ENCODE results near the gene EPHB4.
A peak's percentile ranks its signal among the peaks of the same experiment; 100 is the strongest.

Gene EPHB4

GRCh38 chr7:100854146-100854895 lies 27.0 kb upstream of the EPHB4 start:
- DNase-seq (ENCODE audit: low read depth) = no peak

- DNase-seq (ENCODE audit: low read depth) = peak; percentile 75
Observed at GRCh38 chr7:100852048-100852872, 24.9 kb upstream of the EPHB4 start, which contains the start of gene SLC12A9. Gene SLC12A9, plus strand, starts transcription at chr7:100852713. Its CDS starts 1,485 bp downstream, at chr7:100854198.

GRCh38 chr7:100847360-100847759 lies 20.0 kb upstream of the EPHB4 start:
- DNase-seq (ENCODE audit: low read depth) = no peak

DNA sequence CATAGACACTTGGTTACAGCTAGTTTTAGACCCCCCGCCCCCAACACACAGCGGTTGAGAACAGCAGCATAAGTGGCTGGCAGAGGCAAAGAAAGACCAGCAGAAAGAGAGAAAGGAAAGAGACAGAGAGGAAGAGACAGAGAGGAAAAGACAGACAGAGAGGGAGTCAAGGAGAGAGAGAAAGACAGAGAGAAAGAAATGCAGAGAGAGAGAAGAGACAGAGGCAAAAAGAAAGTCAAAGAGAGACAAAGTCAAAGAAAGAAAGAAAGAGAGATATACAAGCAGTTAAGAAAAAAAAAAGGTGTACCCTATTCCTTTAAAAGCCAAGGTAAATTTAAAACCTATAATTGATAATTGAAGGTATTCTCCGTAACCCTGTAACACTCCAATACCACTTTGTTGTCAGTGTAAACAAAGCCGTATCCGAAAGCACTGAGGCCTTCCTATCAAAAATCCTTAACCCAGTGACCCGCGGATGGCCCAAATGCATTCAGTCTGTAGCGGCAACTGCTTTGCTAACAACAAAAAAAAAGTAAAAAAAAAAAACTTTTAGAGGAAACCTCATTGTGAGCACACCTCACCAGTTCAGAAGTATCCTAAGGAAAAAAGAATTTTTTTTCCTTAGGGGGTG lies 13.3 kb upstream of the EPHB4 start:
- no peak for DNase-seq (ENCODE audit: low read depth)

- DNase-seq (ENCODE audit: low read depth) = no peak
Observed at GRCh38 chr7:100839361-100839760, 12.0 kb upstream of the EPHB4 start.

GRCh38 chr7:100837099-100837836 lies 9.9 kb upstream of the EPHB4 start:
- peak; percentile 82 for DNase-seq (ENCODE audit: low read depth)

DNA sequence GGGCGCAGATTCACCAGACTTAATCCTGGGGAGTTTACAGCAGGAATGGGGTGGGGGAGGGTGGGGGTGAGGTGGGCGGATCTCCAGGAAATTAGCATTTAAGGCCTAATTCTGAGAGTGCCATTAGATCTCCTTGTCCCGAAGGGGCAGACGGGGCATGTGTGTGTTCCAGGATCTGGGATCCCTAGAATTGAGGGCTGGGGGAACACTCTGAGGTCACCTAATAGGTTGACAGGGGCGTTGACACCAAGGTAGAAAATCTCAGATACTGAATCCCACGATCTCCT lies 9.4 kb upstream of the EPHB4 start:
- no peak for DNase-seq (ENCODE audit: low read depth)

DNA sequence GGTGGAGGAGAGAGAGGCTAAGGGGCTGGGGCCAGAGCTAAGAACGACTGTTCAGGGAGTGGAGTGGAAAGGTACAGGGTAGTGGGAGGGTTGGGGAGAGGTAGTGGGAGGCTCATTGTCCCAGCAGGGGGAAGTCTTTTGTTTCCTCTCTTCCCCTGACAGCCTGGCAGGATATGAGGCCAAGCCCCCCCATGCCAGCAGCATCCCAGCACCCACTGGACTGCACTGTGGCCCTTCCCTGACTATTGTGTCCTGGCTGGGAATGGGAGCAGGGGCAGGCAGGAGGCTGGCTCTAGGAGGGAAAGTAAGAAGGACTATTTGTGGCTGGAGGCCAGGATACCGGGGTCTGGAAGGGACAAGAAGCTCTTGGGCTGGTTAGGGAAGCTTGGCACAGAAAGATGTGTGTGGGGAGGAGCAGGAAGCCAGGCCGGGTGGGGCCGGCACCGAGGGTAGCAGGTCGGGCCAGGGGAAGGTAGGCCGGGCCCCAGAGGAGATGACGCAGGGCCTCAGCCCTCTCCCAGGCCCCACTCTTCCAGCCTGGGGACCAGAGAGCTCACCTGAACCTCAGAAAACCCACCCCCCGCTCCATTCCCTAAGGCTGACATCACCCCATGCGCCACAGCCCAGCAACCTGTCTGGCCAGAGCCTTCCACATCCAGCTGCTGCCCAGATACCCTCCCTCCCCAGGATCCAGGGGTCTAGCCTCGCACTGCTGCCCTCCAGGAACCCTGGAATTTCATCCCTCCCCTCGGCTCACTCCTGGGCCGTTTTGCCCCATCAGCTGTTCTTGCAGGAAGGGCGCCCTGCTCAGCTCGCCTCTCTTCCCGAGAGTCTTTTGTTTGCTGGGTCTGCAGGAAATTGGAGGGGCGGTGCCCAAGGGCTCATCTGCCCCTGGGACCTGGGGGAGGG lies 8.8 kb upstream of the EPHB4 start:
- no peak for DNase-seq (ENCODE audit: low read depth)

DNA sequence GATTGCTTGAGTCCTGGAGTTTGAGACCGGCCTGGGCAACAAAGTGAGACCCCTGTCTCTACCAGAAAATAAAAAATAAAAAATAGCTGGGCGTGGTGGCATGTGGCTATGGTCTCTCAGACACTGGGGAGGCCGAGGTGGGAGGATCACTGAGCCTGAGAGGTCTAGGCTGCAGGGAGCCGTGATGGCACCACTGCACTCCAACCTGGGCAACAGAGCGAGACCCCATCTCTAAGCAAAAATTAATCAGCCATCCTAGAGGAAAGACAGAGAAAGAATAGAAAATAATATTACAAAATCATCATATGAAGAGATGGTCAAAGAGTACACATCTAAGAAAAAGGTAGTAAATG lies 4.9 kb upstream of the EPHB4 start:
- no peak for DNase-seq (ENCODE audit: low read depth)

DNA sequence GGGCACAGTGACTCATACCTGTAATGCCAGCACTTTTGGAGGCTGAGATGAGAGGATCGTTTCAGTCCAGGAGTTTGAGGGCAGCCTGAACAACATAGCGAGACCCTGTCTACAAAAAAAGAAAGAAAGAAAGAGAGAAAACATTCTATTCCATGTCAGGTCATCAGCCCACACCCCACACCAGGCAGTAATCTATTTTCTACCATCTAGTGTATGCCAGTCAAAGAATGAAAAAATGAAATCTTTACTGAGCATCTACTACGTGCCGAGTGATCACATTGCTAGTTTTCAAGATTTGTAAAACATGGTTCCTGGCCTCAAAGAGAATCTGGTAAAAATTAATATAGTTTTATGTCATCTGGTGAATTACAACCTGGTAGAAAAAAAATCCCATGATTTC lies 3.1 kb upstream of the EPHB4 start:
- no peak for DNase-seq (ENCODE audit: low read depth)

DNA sequence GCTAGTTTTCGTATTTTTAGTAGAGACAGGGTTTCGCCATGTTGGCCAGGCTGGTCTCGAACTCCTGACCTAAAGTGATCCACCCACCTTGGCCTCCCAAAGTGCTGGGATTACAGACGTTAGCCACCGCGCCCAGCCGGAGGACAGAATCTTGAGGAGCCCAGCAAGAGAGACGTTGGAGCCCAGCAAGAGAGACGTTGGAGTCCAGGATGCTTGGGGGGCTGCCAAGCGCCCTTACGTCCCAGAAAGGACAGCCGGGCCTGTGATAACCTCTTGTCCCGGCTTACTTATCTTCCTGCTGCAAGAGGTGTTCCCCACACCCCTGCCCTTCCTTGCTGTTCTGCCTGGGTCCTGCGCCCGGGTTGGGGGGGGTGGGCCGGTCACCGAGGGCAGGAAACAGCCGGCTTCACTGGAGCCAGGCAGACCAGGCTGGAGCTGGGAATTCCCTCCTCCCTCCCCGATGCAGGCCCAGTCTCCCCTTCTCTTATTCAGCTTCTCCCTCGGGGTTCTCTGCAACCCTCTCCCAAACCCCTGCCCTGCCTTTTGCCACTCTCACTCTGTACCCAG lies 1.9 kb upstream of the EPHB4 start:
- no peak for DNase-seq (ENCODE audit: low read depth)

DNA sequence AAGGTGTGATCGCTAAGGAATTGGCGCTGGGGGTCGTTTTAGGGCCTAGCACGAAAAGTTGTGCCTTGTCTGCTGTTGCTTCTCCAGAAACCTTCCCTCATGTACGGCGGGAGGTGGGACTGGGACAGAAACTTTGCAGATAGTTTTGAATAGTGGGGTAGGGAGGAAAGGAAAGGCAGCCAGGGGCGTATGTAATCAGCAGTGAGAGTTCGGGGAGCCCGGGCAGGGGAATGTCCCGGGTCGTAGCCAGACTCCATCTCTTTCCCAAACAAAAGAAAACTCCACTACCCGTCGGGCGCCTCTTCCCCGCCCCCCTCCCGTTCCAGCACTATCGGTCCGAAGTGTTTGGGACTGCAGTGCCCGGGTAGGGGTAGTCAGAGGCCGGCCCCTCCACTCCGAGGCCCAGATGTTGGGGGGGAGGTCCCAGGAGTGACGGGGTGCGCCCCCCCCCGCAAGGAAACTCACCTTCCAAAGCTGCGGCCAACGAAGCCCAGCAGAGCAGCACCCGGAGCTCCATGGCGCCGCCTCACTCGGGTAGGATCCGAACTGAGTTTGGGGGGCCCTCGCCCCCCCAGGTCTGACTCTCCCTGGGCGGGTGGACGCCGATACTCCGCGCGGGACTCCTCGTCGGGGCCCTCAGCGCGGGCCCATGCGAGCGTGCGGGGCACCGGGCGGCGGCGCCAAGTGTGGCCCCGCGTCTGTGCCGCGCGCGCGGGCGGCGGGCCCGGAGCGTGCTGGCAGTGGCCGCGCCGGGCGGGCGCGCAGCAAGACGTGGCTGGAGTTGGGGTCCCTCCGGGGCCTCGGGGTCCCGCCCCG lies 601 bp downstream of the EPHB4 start:
- no peak for DNase-seq (ENCODE audit: low read depth)

DNA sequence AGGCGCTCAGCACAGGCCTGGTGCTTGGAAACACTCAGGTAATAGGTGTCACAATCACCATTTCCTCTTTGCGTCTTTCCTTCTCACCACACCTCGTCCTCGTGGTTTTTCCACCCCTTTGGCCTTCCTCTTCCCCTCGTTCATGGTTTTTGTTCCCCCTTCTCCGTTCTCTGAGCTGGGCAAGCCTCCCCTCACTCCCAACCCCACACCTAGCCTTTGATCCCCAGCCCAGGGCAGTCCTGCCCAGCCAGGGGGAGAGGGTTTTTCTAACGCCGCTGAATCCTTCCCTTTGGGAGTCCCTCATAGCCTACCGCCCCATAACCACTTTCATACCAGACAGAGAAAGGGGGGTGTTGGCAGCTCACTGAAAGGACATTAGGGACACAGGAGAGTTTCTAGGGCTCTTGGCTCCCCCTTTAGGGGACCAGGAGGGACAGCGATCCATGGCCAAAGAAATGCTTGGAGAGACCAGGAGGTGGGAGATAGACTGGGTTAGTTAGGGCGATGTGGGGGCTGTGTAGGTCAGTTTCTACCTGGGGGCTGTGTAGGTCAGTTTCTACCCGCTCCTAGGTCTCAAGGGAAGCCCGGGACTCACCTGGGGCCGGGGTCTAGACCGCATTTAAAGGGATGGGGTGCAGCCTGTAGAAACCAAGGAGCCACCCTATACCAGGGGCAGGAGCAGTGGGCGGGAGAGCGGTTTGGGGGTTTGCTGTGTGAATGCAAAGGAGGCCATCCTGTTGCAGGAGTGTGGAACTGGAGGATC lies 1.4 kb downstream of the EPHB4 start:
- no peak for DNase-seq (ENCODE audit: low read depth)

GRCh38 chr7:100825215-100825671 lies 2.1 kb downstream of the EPHB4 start:
- DNase-seq (ENCODE audit: low read depth) = no peak

- no peak for DNase-seq (ENCODE audit: low read depth)
Observed at GRCh38 chr7:100824499-100825214, 2.7 kb downstream of the EPHB4 start.

- DNase-seq (ENCODE audit: low read depth) = no peak
Observed at GRCh38 chr7:100823534-100823933, 3.8 kb downstream of the EPHB4 start.

- no peak for DNase-seq (ENCODE audit: low read depth)
Observed at GRCh38 chr7:100823140-100823525, 4.2 kb downstream of the EPHB4 start.

- DNase-seq (ENCODE audit: low read depth) = no peak
Observed at GRCh38 chr7:100822236-100823139, 4.8 kb downstream of the EPHB4 start.
